Epithelial cell of proximal tubule (primary cell): ENCODE measurements around the gene HOXC12. TPM values are rescaled to one million over a fixed set of nuclear protein-coding genes. Genes with fewer than 3 reads are reported as not detected.

Experiments used
- DNase-seq: peaks from one replicate; pipeline ENCODE4 v3.0.0-alpha.2; 2011; ENCODE audit warnings: low read depth
- H3K4me3 ChIP-seq: 2 replicates; pipeline ENCODE4 v1.5.1; 2011; ENCODE audit warnings: low read depth, mild to moderate bottlenecking, low read length
- total RNA-seq: library from RNA; depleted of rRNA; stranded (reverse); fragments of >200 nt; gene quantifications from 2 replicates; pipeline ENCODE4 v1.2.3, GENCODE V29; 2015
- TF ChIP-seq, protein P1 (sequence below): conservative IDR thresholded peaks from 2 replicates; pipeline ENCODE4 v1.5.1; 2012; ENCODE audit warnings: low read depth, mild to moderate bottlenecking, low read length

Gene HOXC12
- total RNA-seq, 1 donor from 2014 or later = not detected

DNA sequence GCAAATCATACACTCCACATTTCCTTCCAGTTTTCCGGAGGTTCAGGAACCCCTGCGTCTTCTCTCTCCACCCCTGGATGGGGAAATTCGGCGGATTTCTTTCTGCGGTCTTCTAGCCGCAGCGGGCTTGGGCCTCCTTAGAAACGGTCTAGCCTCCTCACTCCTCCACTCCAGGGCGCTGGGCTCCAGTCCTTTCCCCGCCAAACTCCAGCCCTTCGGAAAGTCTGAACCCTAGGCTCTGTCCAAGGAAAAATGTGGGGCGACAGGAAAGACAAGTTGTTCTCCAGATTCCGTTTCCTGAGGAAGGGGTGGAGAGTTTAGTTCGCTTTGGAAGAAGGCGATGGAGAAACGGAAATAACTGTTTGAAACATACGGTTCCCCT, 28.9 kb downstream of the HOXC12 start:
- H3K4me3 ChIP-seq = peak overlapping the region; percentile 98
- DNase-seq = no peak
- TF ChIP-seq, protein P1, sequence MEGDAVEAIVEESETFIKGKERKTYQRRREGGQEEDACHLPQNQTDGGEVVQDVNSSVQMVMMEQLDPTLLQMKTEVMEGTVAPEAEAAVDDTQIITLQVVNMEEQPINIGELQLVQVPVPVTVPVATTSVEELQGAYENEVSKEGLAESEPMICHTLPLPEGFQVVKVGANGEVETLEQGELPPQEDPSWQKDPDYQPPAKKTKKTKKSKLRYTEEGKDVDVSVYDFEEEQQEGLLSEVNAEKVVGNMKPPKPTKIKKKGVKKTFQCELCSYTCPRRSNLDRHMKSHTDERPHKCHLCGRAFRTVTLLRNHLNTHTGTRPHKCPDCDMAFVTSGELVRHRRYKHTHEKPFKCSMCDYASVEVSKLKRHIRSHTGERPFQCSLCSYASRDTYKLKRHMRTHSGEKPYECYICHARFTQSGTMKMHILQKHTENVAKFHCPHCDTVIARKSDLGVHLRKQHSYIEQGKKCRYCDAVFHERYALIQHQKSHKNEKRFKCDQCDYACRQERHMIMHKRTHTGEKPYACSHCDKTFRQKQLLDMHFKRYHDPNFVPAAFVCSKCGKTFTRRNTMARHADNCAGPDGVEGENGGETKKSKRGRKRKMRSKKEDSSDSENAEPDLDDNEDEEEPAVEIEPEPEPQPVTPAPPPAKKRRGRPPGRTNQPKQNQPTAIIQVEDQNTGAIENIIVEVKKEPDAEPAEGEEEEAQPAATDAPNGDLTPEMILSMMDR = no peak

DNA sequence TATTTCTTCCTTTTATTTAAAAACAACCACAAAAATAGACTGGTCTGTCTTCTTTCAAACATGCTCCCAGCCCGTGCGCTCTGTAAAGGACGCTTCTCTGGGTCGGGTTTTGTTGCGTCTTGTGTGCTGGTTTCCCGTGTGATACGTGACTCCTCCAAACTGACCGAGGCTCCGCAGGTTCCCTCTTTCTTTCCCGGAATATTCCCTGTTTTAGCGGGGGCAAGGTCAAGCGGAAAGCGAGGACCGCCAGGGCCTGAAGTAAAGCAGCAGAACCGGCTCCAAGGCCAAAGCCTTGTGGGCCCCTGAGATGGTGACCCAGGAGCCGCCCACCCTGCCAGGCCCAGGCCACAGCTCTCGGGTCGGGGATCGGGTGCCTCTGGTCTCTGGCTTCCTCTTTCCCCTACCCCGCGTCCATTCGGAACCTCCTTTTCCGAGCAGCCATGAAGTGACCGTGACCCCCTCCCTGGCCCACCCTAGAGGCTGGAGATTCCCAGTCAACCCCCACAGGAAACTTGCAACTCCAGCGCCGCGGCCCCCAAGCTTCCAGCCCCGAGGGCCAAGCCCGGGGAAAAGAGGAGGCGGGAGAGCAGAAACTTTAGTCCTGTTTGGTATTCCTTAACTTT, 29.4 kb downstream of the HOXC12 start:
- no peak for DNase-seq
- TF ChIP-seq, protein P1 = no peak
- H3K4me3 ChIP-seq = peak overlapping the region; percentile 98

DNA sequence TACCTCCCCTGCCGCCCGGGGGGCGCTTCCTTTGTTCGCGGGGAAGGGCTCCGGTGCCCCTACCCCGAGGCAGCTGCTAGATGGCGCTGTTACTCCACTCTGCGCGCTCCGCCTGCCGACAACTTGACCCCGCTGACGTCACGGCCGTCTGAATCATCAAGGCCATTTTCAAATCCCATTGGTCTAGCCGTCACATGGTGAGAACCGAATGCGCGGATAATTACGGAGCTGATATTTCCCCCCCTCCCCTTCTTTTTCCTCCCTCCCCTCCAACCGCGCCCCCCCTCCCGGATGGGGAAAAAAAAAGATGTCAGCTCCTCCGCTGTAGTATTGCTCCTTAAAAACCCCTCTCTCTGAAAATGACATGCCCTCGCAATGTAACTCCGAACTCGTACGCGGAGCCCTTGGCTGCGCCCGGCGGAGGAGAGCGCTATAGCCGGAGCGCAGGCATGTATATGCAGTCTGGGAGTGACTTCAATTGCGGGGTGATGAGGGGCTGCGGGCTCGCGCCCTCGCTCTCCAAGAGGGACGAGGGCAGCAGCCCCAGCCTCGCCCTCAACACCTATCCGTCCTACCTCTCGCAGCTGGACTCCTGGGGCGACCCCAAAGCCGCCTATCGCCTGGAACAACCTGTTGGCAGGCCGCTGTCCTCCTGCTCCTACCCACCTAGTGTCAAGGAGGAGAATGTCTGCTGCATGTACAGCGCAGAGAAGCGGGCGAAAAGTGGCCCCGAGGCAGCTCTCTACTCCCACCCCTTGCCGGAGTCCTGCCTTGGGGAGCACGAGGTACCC, 30.4 kb downstream of the HOXC12 start, which contains the start of gene HOXC10:
Gene HOXC10 (plus strand): TSS at position 246 of the 791 bp plus-strand sequence. CDS start 114 bp downstream, at position 360.
- TF ChIP-seq, protein P1 = peak; percentile 78

DNA sequence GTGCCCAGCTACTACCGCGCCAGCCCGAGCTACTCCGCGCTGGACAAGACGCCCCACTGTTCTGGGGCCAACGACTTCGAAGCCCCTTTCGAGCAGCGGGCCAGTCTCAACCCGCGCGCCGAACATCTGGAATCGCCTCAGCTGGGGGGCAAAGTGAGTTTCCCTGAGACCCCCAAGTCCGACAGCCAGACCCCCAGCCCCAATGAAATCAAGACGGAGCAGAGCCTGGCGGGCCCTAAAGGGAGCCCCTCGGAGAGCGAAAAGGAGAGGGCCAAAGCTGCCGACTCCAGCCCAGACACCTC, 30.9 kb downstream of the HOXC12 start:
- no peak for DNase-seq
- H3K4me3 ChIP-seq = peak overlapping the region; percentile 98
- TF ChIP-seq, protein P1 = no peak

More for the DNA sequence above, 30.4 kb downstream of the HOXC12 start, which contains the start of gene HOXC10:
- peak; percentile 78 for DNase-seq
- H3K4me3 ChIP-seq = peak within 1 kb of the TSS; percentile 98

DNA sequence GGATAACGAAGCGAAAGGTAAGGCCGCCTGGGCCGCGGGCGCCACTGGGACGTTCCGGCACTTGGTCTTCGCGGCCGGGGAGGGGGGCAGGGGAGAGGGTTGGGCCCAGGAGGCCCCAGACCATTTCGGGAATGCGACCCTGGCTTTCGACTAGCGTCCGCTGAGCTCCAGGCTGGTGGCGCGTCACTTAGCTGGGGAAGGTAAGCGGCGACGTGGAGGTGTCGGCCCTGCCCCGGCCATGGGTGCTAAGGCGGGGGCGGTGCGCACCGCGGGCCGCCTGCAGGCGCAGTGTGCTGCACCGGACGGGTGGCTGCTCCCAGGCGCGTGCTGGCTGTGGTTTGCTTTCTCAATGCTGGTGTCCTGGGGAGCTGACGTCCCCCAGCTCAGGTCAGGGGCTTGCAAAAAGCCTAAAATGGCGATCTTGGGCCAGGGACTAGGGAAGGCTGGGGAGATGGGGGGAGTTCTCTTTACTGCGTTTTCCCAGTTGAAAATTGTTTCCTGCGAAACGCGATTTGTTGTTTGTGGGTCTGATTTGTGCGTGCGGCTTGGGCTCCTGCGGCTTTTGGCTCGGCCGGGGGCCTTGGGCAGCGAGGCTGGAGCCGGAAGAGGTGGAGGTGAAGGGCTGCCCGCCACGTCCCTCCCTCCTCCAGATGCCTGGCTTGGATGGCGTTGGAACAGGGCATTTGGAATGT, 31.4 kb downstream of the HOXC12 start:
- TF ChIP-seq, protein P1 = peak; percentile 15
- H3K4me3 ChIP-seq = peak overlapping the region; percentile 98
- no peak for DNase-seq

DNA sequence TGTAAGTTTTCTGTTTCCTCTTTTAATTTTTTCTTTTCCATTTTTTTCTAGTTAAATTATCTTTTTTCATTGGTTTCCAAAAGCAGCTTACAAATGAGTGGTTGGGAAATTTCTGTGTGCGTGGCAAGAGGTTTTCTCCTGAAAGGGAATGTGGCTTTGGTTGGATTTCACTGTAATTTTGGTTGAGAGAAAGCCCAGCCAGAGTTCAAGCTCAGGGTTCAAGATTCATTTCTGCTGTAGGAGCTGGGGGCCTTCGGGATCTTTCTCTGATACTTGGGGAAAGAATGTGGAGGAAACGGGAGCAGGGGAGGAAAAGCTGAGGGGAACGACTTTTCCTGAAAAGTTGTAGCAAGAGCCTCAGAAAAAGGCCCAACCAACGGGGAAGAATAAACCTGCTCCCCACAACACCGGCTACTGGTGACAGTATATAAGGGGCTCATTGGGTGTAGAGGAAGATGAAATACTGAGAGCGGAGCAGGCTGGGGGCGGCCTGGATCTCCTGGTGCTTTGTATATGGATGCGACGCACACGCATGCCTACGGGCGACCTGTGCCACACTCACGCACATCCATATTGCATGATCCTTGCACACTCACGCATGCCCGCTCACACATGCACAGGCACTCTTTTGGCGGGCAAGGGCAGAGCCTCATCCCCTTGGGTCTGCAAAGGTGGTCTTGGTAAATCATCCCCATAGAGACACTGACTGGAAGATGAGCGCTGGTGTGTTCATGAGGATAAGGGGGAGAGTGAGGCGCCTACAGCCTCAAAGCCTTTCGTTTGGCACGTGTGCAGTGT, 32.2 kb downstream of the HOXC12 start:
- H3K4me3 ChIP-seq = peak overlapping the region; percentile 98
- DNase-seq = no peak
- TF ChIP-seq, protein P1 = no peak
